Sigmoid colon (tissue), 3 donors: ENCODE measurements around the gene ALG8.

Experiments used
- CTCF ChIP-seq, 4 experiments: fragments of 450-650 bp in 3 of 4; fragments of 200-600 bp in 1 of 4; IDR thresholded peaks; one replicate each; pipeline ENCODE4 v1.5.1; 2016 to 2019; ENCODE audit warnings: antibody characterized with exemption in 4 of 4, mild to moderate bottlenecking in 3 of 4, moderate library complexity in 2 of 4
- POLR2A ChIP-seq, 2 donors: fragments of 450-650 bp; IDR thresholded peaks; one replicate each; pipeline ENCODE4 v1.6.1; 2016; ENCODE audit warnings: antibody characterized with exemption in 2 of 2, mild to moderate bottlenecking in 2 of 2, moderate library complexity in 2 of 2

GRCh38 chr11:78147807-78148206 is 8.4 kb upstream of the ALG8 start:
- TF ChIP-seq POLR2A (IDR thresholded peaks at IDR 0.05) (no peak), CTCF (IDR thresholded peaks at IDR 0.05) (no peak)
